H1 (cell line): ENCODE results near the gene DEFB128. TPM values are rescaled to one million over a fixed set of nuclear protein-coding genes. Genes with fewer than 3 reads are reported as not detected.

ENCODE experiments used
- CTCF ChIA-PET: fragments of 300-600 bp; sonication (Branson Sonifier 250); formaldehyde crosslinking; loops from one replicate; lab custom pipeline; 2021; ENCODE audit not compliant: partially characterized antibody; lab: Charles Lee
- POLR2A ChIA-PET: fragments of 300-600 bp; sonication (Branson Sonifier 250); formaldehyde crosslinking; loops from one replicate; lab custom pipeline; 2021; ENCODE audit warnings: inconsistent platforms; ENCODE audit not compliant: partially characterized antibody; lab: Charles Lee
- DNase-seq, 2 experiments: peaks; one replicate each; pipeline versions ENCODE4 v3.0.0 to v3.0.0-alpha.2; 2010 to 2022; ENCODE audit warnings: low spot score in 2 of 2, low read depth in 1 of 2, mixed read lengths in 1 of 2
- FAIRE-seq: peaks from 2 replicates; lab custom pipeline; 2011; peaks lifted over from hg19 to GRCh38; lab: Jason Lieb, UNC
- H2AFZ ChIP-seq: 2 replicates; pipeline ENCODE4 v1.8.1; 2012; ENCODE audit warnings: low read length, inconsistent platforms
- H2AK5ac ChIP-seq: 2 replicates; pipeline ENCODE4 v1.6.1; 2013; ENCODE audit warnings: low read depth, low read length
- H2BK120ac ChIP-seq: replicated peaks from 2 replicates; pipeline ENCODE3; 2013; ENCODE audit warnings: low read depth, low read length, inconsistent platforms
- H2BK12ac ChIP-seq: 2 replicates; pipeline ENCODE4 v1.6.1; 2013; ENCODE audit warnings: low read depth, low read length
- H2BK15ac ChIP-seq: 2 replicates; pipeline ENCODE4 v1.6.1; 2013; ENCODE audit warnings: low read length
- H2BK20ac ChIP-seq: 2 replicates; pipeline ENCODE4 v1.6.1; 2013; ENCODE audit warnings: low read length
- H2BK5ac ChIP-seq: 2 replicates; pipeline ENCODE4 v1.6.1; 2013; ENCODE audit warnings: low read depth, low read length
- H3K14ac ChIP-seq: 2 replicates; pipeline ENCODE4 v1.6.1; 2013; ENCODE audit warnings: inconsistent platforms; ENCODE audit not compliant: insufficient read length
- H3K18ac ChIP-seq: 2 replicates; pipeline ENCODE4 v1.6.1; 2013; ENCODE audit warnings: low read length; ENCODE audit errors: extremely low read depth
- H3K23ac ChIP-seq: 2 replicates; pipeline ENCODE4 v1.6.1; 2013; ENCODE audit warnings: inconsistent platforms; ENCODE audit not compliant: insufficient read length
- H3K23me2 ChIP-seq: 2 replicates; pipeline ENCODE4 v1.6.1; 2013; ENCODE audit warnings: low read depth, low read length
- H3K27ac ChIP-seq: 2 replicates; pipeline ENCODE4 v1.6.1; 2011; ENCODE audit warnings: low read depth, low read length, inconsistent platforms
- H3K27me3 ChIP-seq, 4 experiments: replicated peaks in 1 of 4; 1 replicate in 1 of 4; 2 replicates in 3 of 4; pipeline versions ENCODE4 v1.6.1 to v1.8.1; 2011 to 2013; ENCODE audit warnings: low read length in 3 of 4, mild to moderate bottlenecking in 3 of 4, inconsistent platforms in 2 of 4, mixed read lengths in 2 of 4, moderate library complexity in 1 of 4; ENCODE audit not compliant: control insufficient read depth in 3 of 4, insufficient read depth in 3 of 4; ENCODE audit errors: extremely low read depth in 1 of 4
- H3K36me3 ChIP-seq, 4 experiments: 2 replicates each; pipeline versions ENCODE4 v1.6.1 to v1.8.1; 2011 to 2013; ENCODE audit warnings: mild to moderate bottlenecking in 4 of 4, low read length in 3 of 4, moderate library complexity in 2 of 4, control low read depth in 1 of 4, inconsistent platforms in 1 of 4; ENCODE audit not compliant: insufficient read depth in 4 of 4, control insufficient read depth in 2 of 4
- H3K4ac ChIP-seq: replicated peaks from 2 replicates; pipeline ENCODE3; 2013; ENCODE audit warnings: low read length, low read depth, mixed read lengths, inconsistent platforms; ENCODE audit not compliant: insufficient read length
- H3K4me1 ChIP-seq, 4 experiments: replicated peaks in 1 of 4; 1 replicate in 1 of 4; 2 replicates in 3 of 4; pipeline versions ENCODE4 v1.6.1 to v1.8.1; 2011 to 2013; ENCODE audit warnings: low read length in 3 of 4, inconsistent platforms in 2 of 4, mixed read lengths in 1 of 4; ENCODE audit not compliant: insufficient read depth in 4 of 4, control insufficient read depth in 3 of 4
- H3K4me2 ChIP-seq, 2 experiments: 2 replicates each; pipeline versions ENCODE4 v1.6.1 to v1.8.1; 2011 to 2013; ENCODE audit warnings: low read depth in 2 of 2, low read length in 2 of 2, control low read depth in 1 of 2, inconsistent platforms in 1 of 2, mild to moderate bottlenecking in 1 of 2; ENCODE audit not compliant: insufficient read depth in 1 of 2
- H3K4me3 ChIP-seq, 4 experiments: fragments of 200-600, 300-600 bp in 1 of 4; sonication (generic), shearing (Covaris generic), sonication (Bioruptor Twin) in 1 of 4; 2 replicates each; pipeline versions ENCODE4 v1.5.1 to v1.8.1; 2011 to 2016; ENCODE audit warnings: low read length in 4 of 4, low read depth in 3 of 4, control low read depth in 2 of 4, inconsistent platforms in 2 of 4, mild to moderate bottlenecking in 2 of 4, mixed read lengths in 1 of 4, moderate library complexity in 1 of 4; ENCODE audit not compliant: insufficient read depth in 2 of 4; ENCODE audit errors: extremely low read depth in 1 of 4
- H3K56ac ChIP-seq: replicated peaks from 2 replicates; pipeline ENCODE3; 2013; ENCODE audit warnings: low read depth, mild to moderate bottlenecking, mixed read lengths, low read length, inconsistent platforms; ENCODE audit not compliant: insufficient read length
- H3K79me1 ChIP-seq: 2 replicates; pipeline ENCODE4 v1.6.1; 2013; ENCODE audit warnings: low read depth, low read length, control low read depth
- H3K79me2 ChIP-seq, 2 experiments: 2 replicates each; pipeline versions ENCODE4 v1.6.1 to v1.8.1; 2012 to 2013; ENCODE audit warnings: low read length in 2 of 2, mild to moderate bottlenecking in 2 of 2, inconsistent platforms in 1 of 2; ENCODE audit not compliant: insufficient read depth in 2 of 2, control insufficient read depth in 1 of 2
- H3K9ac ChIP-seq, 4 experiments: replicated peaks in 1 of 4; 1 replicate in 1 of 4; 2 replicates in 3 of 4; pipeline versions ENCODE4 v1.6.1 to v1.8.1; 2011 to 2013; ENCODE audit warnings: low read depth in 3 of 4, low read length in 3 of 4, control low read depth in 2 of 4, mild to moderate bottlenecking in 2 of 4, moderate library complexity in 2 of 4, inconsistent platforms in 1 of 4; ENCODE audit errors: extremely low read depth in 1 of 4
- H3K9me3 ChIP-seq, 2 experiments: 2 replicates each; pipeline versions ENCODE4 v1.6.1 to v1.8.1; 2012 to 2013; ENCODE audit warnings: mild to moderate bottlenecking in 2 of 2, moderate library complexity in 2 of 2, control low read depth in 1 of 2, inconsistent platforms in 1 of 2, low read depth in 1 of 2, low read length in 1 of 2, mixed read lengths in 1 of 2; ENCODE audit not compliant: insufficient read depth in 2 of 2
- H4K20me1 ChIP-seq, 2 experiments: replicated peaks in 1 of 2; 2 replicates each; pipeline versions ENCODE3 to v1.8.1; 2011 to 2013; ENCODE audit warnings: inconsistent platforms in 2 of 2, low read length in 2 of 2, mild to moderate bottlenecking in 1 of 2; ENCODE audit not compliant: insufficient read depth in 2 of 2, control insufficient read depth in 1 of 2
- H4K5ac ChIP-seq: 2 replicates; pipeline ENCODE4 v1.6.1; 2013; ENCODE audit warnings: low read length, low read depth, mixed read lengths, inconsistent platforms; ENCODE audit not compliant: insufficient read length
- H4K8ac ChIP-seq: 2 replicates; pipeline ENCODE4 v1.8.0; 2013; ENCODE audit warnings: mild to moderate bottlenecking, moderate library complexity, low read length, inconsistent platforms; ENCODE audit not compliant: insufficient read depth; ENCODE audit errors: extremely low read depth
- H4K91ac ChIP-seq: replicated peaks from 2 replicates; pipeline ENCODE3; 2013; ENCODE audit warnings: low read length, mixed read lengths, inconsistent platforms; ENCODE audit not compliant: insufficient read length
- CHD1 ChIP-seq: IDR thresholded peaks from 2 replicates; pipeline ENCODE4 v1.6.1; 2012; ENCODE audit warnings: low read depth, low read length, improper control_type of control experiment
- MAFK ChIP-seq: IDR thresholded peaks from 2 replicates; pipeline ENCODE4 v1.6.1; 2012; ENCODE audit warnings: low read depth, mild to moderate bottlenecking, improper control_type of control experiment, low read length
- TCF12 ChIP-seq: IDR thresholded peaks from 2 replicates; pipeline ENCODE4 v1.6.1; 2011; ENCODE audit warnings: low read depth, mild to moderate bottlenecking, low read length
- WGBS, 2 experiments: shearing (Covaris generic) in 1 of 2; methylation state at CpG; one replicate each; pipeline versions ENCODE4 v1.1.6 to v1.1.7; 2013 to 2015; ENCODE audit warnings: low lambda C conversion rate in 2 of 2, mixed read lengths in 2 of 2, inconsistent platforms in 1 of 2, low coverage in 1 of 2, missing lambda C conversion rate in 1 of 2; ENCODE audit not compliant: insufficient replicate concordance in 2 of 2, insufficient coverage in 1 of 2, insufficient read length in 1 of 2; ENCODE audit errors: extremely low coverage in 1 of 2, missing lambda C conversion rate in 1 of 2; 5-methylcytosine and 5-hydroxymethylcytosine counted together
- polyA plus RNA-seq, 7 experiments: library from polyadenylated mRNA; depleted of rRNA in 3 of 7; stranded (reverse) in 5 of 7; unstranded in 2 of 7; fragments of >200 nt in 5 of 7; fragments of 200-250 nt in 2 of 7; gene quantifications; 1 replicate in 5 of 7; 2 replicates in 1 of 7; 4 replicates in 1 of 7; pipeline versions ENCODE4 v1.2.1 to v1.2.3, GENCODE V29; 2011 to 2013; ENCODE audit warnings: missing spikeins in 2 of 7, mixed read lengths in 2 of 7
- total RNA-seq: library from RNA; stranded (reverse); fragmentation: NEBNext Ultra II Directional; extraction: Animal tissue kit (Norgen Biotek cat#: 25700); gene quantifications from 2 replicates; pipeline ENCODE4 v1.2.1, GENCODE V29; 2021

Gene DEFB128
- total and polyA plus RNA-seq, 2 of the 8 experiments (the other 6 are each of a cell fraction or from before 2014, with no cell fraction given) = not detected

DNA sequence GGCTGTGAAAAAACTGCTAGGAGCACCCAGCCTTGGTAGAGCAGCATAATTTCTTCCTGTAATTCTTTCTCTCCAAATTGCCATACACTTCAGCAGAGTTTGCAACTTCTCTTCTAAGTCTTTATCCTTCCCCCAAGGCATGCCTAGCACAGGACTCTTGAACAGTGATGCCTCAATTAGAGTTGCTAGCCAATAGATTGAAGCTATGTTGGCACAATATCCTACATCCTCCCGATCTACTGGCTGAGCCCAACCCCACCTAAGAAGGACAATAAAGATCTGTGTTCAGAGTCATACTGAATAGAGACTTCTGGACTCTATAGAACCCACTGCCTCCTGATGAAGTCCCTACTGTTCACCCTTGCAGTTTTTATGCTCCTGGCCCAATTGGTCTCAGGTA is 47.2 kb downstream of the DEFB128 start, which contains the start of gene DEFB126:
TSS of gene DEFB126 (plus strand) at position 301 of the 400 bp plus-strand sequence. CDS start at position 340, 39 bp downstream.
- Histone ChIP-seq H2BK15ac (no peak within 1 kb of the TSS), H2BK5ac (no peak within 1 kb of the TSS), H3K4me1 (no peaks in the 10 kb centered on the region), H4K5ac (no peak within 1 kb of the TSS), H2BK12ac (no peak within 1 kb of the TSS), H3K79me1 (no peaks in the 10 kb centered on the region), H2AFZ (no peak within 1 kb of the TSS), H2BK20ac (no peak within 1 kb of the TSS), H3K14ac (no peak within 1 kb of the TSS), H3K27ac (no peak within 1 kb of the TSS), H3K36me3 (no peaks in the 10 kb centered on the region), H4K91ac (no peak within 1 kb of the TSS), H3K4ac (no peak within 1 kb of the TSS), H3K4me3 (no peak within 1 kb of the TSS), H2BK120ac (no peak within 1 kb of the TSS), H3K23ac (no peak within 1 kb of the TSS), H3K79me2 (no peaks in the 10 kb centered on the region), H4K20me1 (no peaks in the 10 kb centered on the region), H3K4me2 (no peak within 1 kb of the TSS), H3K27me3 (no peaks in the 10 kb centered on the region), H3K56ac (no peak within 1 kb of the TSS), H3K9ac (no peak within 1 kb of the TSS), H2AK5ac (no peak within 1 kb of the TSS), H3K9me3 (peaks cover 32 to 36% of the 10 kb centered on the region in 2 experiments; a peak in 3 of 4 replicates), H4K8ac (no peak within 1 kb of the TSS), H3K23me2 (no peaks in the 10 kb centered on the region), H3K18ac (no peak within 1 kb of the TSS)
- TF ChIP-seq TCF12 (no peak), MAFK (no peak), CHD1 (no peak)
- 80% methylated on average over 1 of the region's 1 CpG; no CpG with 5 or more reads in 1 of the 2 experiments for WGBS, 2 experiments
- POLR2A ChIA-PET = no interaction called here
- DNase-seq (no peak), FAIRE-seq (no peak)
- CTCF ChIA-PET = no interaction called here

Other genes starting within 250 kb of the DEFB128 start
- gene DEFB125, start 102.0 kb downstream of the DEFB128 start, total RNA-seq = not detected in 2 replicates
- not detected in 2 replicates for gene DEFB125, start 102.0 kb downstream of the DEFB128 start, polyA plus RNA-seq (2011; rRNA removed)
- gene DEFB126, start 47.1 kb downstream of the DEFB128 start, total RNA-seq = not detected in 2 replicates
- gene DEFB126, start 47.1 kb downstream of the DEFB128 start, polyA plus RNA-seq (2011; rRNA removed) = not detected in 2 replicates
- not detected in 2 replicates for gene DEFB127, start 32.3 kb downstream of the DEFB128 start, total RNA-seq
- not detected in 2 replicates for gene DEFB127, start 32.3 kb downstream of the DEFB128 start, polyA plus RNA-seq (2011; rRNA removed)
- gene DEFB129, start 37.5 kb upstream of the DEFB128 start, total RNA-seq = not detected in 2 replicates
- gene DEFB129, start 37.5 kb upstream of the DEFB128 start, polyA plus RNA-seq (2011; rRNA removed) = not detected in 2 replicates
- gene DEFB132, start 68.0 kb upstream of the DEFB128 start, total RNA-seq = not detected in 2 replicates
- gene DEFB132, start 68.0 kb upstream of the DEFB128 start, polyA plus RNA-seq (2011; rRNA removed) = not detected in 2 replicates
- 21.0 and 22.7 TPM in 2 replicates for gene C20orf96, start 101.0 kb upstream of the DEFB128 start, total RNA-seq
- 19.2 and 19.3 TPM in 2 replicates for gene C20orf96, start 101.0 kb upstream of the DEFB128 start, polyA plus RNA-seq (2011; rRNA removed)
- gene ZCCHC3, start 107.9 kb upstream of the DEFB128 start, total RNA-seq = 52.4 and 54.0 TPM in 2 replicates
- gene ZCCHC3, start 107.9 kb upstream of the DEFB128 start, polyA plus RNA-seq (2011; rRNA removed) = 33.7 and 34.0 TPM in 2 replicates
- 63.0 and 66.1 TPM in 2 replicates for gene SOX12, start 135.8 kb upstream of the DEFB128 start, total RNA-seq
- 6.4 and 14.4 TPM in 2 replicates for gene SOX12, start 135.8 kb upstream of the DEFB128 start, polyA plus RNA-seq (2011; rRNA removed)
- 15.0 and 19.4 TPM in 2 replicates for gene NRSN2, start 157.4 kb upstream of the DEFB128 start, total RNA-seq
- gene NRSN2, start 157.4 kb upstream of the DEFB128 start, polyA plus RNA-seq (2011; rRNA removed) = 33.3 and 41.9 TPM in 2 replicates
- gene TRIB3, start 191.0 kb upstream of the DEFB128 start, total RNA-seq = 9.0 and 10.1 TPM in 2 replicates
- 17.1 and 30.0 TPM in 2 replicates for gene TRIB3, start 191.0 kb upstream of the DEFB128 start, polyA plus RNA-seq (2011; rRNA removed)
- gene RBCK1, start 218.6 kb upstream of the DEFB128 start, total RNA-seq = 48.7 and 54.7 TPM in 2 replicates
- 43.1 and 60.1 TPM in 2 replicates for gene RBCK1, start 218.6 kb upstream of the DEFB128 start, polyA plus RNA-seq (2011; rRNA removed)